Fibroblast of pulmonary artery (primary cell): ENCODE data around the gene COL25A1.

Source experiments
- DNase-seq: peaks from one replicate; pipeline ENCODE4 v3.0.0-alpha.2; 2010; ENCODE audit warnings: low read depth
- H3K4me3 ChIP-seq: replicated peaks from 2 replicates; pipeline ENCODE4 v1.5.1; 2011; ENCODE audit warnings: low read depth, mild to moderate bottlenecking, control low read depth, low read length, moderate library complexity
- CTCF ChIP-seq: IDR thresholded peaks from 2 replicates; pipeline ENCODE4 v1.5.1; 2011; ENCODE audit warnings: mild to moderate bottlenecking, control low read depth, low read length, inconsistent platforms; ENCODE audit errors: missing control alignments

COL25A1 gene

GRCh38 chr4:108821351-108821930 lies 481.0 kb downstream of the COL25A1 start:
- H3K4me3 ChIP-seq = no peak overlapping the region
- no peak for TF ChIP-seq CTCF
- DNase-seq = no peak

GRCh38 chr4:108820492-108821350 lies 481.7 kb downstream of the COL25A1 start:
- no peak for DNase-seq
- no peak for TF ChIP-seq CTCF
- H3K4me3 ChIP-seq = no peak overlapping the region

GRCh38 chr4:108814326-108814725 lies 488.1 kb downstream of the COL25A1 start:
- no peak overlapping the region for H3K4me3 ChIP-seq
- TF ChIP-seq CTCF = no peak
- DNase-seq = no peak

GRCh38 chr4:108813261-108813660 lies 489.2 kb downstream of the COL25A1 start:
- DNase-seq = no peak
- TF ChIP-seq CTCF = no peak
- no peak overlapping the region for H3K4me3 ChIP-seq

GRCh38 chr4:108811486-108811885 lies 491.0 kb downstream of the COL25A1 start:
- H3K4me3 ChIP-seq = no peak overlapping the region
- TF ChIP-seq CTCF = no peak
- no peak for DNase-seq

- DNase-seq = no peak
- H3K4me3 ChIP-seq = no peak overlapping the region
- no peak for TF ChIP-seq CTCF
Measured at GRCh38 chr4:108810087-108810486, 492.4 kb downstream of the COL25A1 start.
